Right cardiac atrium (tissue), 5 donors: ENCODE data around the gene UNC5B. TPM values are rescaled to one million over a fixed set of nuclear protein-coding genes. Genes with fewer than 3 reads are reported as not detected.
A peak's percentile ranks its signal among the peaks of the same experiment; 100 is the strongest.

Source experiments
- ATAC-seq, 2 donors: fragments of 200-7000 bp; cut with Tn5 transposase; one replicate each; pipeline versions ENCODE4 v1.8.0 to v1.9.1; 2020; ENCODE audit warnings: moderate library complexity in 2 of 2, mild to moderate bottlenecking in 1 of 2
- DNase-seq, 3 donors: peaks; one replicate each; pipeline ENCODE4 v3.0.0-alpha.2; 2020
- H3K27ac ChIP-seq: one replicate; pipeline ENCODE4 v1.5.1; 2013; ENCODE audit warnings: mild to moderate bottlenecking, low read length, control low read depth, moderate library complexity
- H3K27me3 ChIP-seq: one replicate; pipeline ENCODE4 v1.6.1; 2013; ENCODE audit not compliant: control insufficient read depth, insufficient read depth
- H3K4me1 ChIP-seq: one replicate; pipeline ENCODE4 v1.6.1; 2013; ENCODE audit warnings: low read length; ENCODE audit not compliant: control insufficient read depth, insufficient read depth
- H3K4me3 ChIP-seq: one replicate; pipeline ENCODE4 v1.5.1; 2013; ENCODE audit warnings: low read length, control low read depth
- H3K9me3 ChIP-seq: one replicate; pipeline ENCODE4 v1.6.1; 2013; ENCODE audit warnings: low read length; ENCODE audit not compliant: control insufficient read depth
- WGBS: extraction: QIAGEN DNeasy Blood & Tissue Kit; methylation state at CpG from one replicate; pipeline ENCODE4 v1.1.7; 2013; 5-methylcytosine and 5-hydroxymethylcytosine counted together
- intact Hi-C, 4 donors: fragments of 100-400 bp; cut with DNase I; formaldehyde crosslinking; loops; one replicate each; pipeline versions ENCODE4 v1.11.0 to v1.14.0; 2022 to 2023
- polyA plus RNA-seq: library from polyadenylated mRNA; stranded (reverse); fragments of 200-250 nt; gene quantifications from one replicate; pipeline ENCODE4 v1.2.3, GENCODE V29; 2013
- total RNA-seq, 4 donors: library from RNA; stranded (reverse); fragmentation: NEBNext Ultra II Directional; extraction: Animal tissue kit (Norgen Biotek cat#: 25700); gene quantifications; one replicate each; pipeline ENCODE4 v1.2.1, GENCODE V29; 2021
- donor health status: healthy with polysubstance abuse.
- donor health status: DM: no; HTN: yes; CAD: no.
- donor health status: DM: no; HTN: no; CAD: no.
- donor health status: DM: no; HTN: yes; CAD: no; lungs with severe emphysema.
- donor health status: DM: yes; HTN: yes; CAD: no.

Gene UNC5B
- total and polyA plus RNA-seq, 5 donors = 12.4 to 26.6 (median 22.4) TPM

GRCh38 chr10:71223347-71224058 is 11.1 kb downstream of the UNC5B start:
- no peak for ATAC-seq

DNA sequence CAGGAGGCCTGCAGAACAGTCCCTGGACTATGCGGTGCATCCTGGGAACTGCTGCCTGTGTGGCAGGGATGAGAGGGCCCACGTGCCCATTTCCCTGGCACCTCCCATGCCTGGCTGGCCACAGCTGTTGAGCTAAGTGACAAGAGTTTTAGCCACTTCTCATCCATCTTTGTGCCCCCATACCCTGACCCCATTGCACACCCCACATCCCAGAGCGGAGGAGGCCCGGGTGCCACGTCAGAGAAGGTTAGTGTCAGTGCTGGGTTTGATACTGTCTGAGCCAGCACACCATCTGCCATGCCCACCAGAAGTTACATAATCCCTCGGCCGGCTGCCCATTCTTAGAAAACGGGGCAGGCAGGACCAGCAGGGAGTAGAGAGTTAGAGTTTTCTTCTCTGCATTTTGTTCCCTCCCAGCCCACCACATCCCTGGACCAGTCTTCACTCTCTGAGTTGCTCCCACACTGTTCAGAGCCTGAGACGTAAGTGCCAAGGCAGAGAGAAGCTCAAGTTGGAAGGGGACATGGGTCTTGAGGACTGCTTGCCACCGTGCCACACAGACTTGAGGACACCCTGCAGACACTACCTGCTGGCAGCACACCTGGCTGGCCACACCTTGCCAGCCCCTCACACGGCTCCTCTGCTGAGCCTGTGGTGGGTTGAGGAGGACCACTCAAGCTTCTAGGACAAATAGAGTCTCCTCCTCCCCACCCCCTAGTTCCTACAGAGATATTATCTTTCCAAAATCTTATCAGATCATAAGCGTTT is 13.1 kb downstream of the UNC5B start:
- Histone ChIP-seq H3K9me3 (no peaks in the 10 kb centered on the region), H3K4me1 (peaks cover 22% of the 10 kb centered on the region), H3K4me3 (no peak overlapping the region), H3K27me3 (no peaks in the 10 kb centered on the region), H3K27ac (no peak overlapping the region)
- peak in 1 of 3 donors; percentile 67 for DNase-seq
- ATAC-seq = no peak
- WGBS = 64% methylated on average over 12 of the region's 12 CpGs
- intact Hi-C loops = no loop called here

More at GRCh38 chr10:71223347-71224058, 11.1 kb downstream of the UNC5B start:
- intact Hi-C loops = no loop called here
- Histone ChIP-seq H3K4me1 (peaks cover 13% of the 10 kb centered on the region), H3K27ac (no peak overlapping the region), H3K4me3 (no peak overlapping the region), H3K27me3 (no peaks in the 10 kb centered on the region), H3K9me3 (no peaks in the 10 kb centered on the region)
- 94% methylated on average over 4 of the region's 4 CpGs for WGBS
- peak in 1 of 3 donors; percentile 25 for DNase-seq

DNA sequence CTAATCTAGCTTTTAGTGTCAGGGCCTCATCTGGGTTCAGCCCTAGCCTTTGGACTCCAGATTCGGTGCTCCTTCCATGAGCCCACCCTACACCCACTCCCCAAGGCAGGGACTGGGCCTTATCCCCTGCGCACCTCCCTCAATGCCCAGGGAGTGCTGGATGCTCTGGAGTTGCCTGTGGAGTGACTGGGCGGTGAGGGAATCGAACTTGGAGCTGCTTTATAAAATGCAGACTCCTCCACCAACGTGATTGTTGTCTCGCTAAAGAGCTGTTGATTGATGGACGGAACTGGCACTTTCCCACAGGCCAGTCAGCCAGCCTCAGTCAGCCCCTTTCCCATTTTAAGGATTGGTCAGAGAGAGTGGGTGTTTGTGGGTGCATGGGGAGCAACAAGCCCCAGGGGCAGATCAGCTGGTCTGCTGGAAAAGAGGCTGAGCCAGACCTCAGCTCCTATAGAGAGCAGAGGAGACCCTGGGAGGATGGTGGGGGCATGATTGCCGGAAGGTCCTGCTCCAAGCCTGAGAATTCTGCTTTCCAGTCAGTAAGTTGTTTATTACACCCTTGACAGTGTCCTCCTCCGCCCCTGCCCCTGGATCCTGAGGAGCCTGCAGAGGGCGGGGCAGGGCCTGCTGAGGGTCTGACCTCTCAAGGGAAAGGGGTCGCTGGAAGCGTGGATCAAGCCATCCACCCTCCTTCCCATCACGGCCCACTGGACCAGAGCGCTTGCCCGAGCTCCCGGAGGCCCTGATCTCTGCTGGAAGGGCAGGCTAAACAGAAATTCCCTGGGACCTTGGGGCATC is 16.7 kb downstream of the UNC5B start:
- Histone ChIP-seq H3K9me3 (no peaks in the 10 kb centered on the region), H3K27ac (peak overlapping the region; percentile 33), H3K4me1 (peaks cover 38% of the 10 kb centered on the region), H3K27me3 (no peaks in the 10 kb centered on the region), H3K4me3 (no peak overlapping the region)
- WGBS = 67% methylated on average over 16 of the region's 16 CpGs
- no peak for ATAC-seq
- peak in 2 of 3 donors; percentile 55 to 75 for DNase-seq
- intact Hi-C loops = no loop called here

DNA sequence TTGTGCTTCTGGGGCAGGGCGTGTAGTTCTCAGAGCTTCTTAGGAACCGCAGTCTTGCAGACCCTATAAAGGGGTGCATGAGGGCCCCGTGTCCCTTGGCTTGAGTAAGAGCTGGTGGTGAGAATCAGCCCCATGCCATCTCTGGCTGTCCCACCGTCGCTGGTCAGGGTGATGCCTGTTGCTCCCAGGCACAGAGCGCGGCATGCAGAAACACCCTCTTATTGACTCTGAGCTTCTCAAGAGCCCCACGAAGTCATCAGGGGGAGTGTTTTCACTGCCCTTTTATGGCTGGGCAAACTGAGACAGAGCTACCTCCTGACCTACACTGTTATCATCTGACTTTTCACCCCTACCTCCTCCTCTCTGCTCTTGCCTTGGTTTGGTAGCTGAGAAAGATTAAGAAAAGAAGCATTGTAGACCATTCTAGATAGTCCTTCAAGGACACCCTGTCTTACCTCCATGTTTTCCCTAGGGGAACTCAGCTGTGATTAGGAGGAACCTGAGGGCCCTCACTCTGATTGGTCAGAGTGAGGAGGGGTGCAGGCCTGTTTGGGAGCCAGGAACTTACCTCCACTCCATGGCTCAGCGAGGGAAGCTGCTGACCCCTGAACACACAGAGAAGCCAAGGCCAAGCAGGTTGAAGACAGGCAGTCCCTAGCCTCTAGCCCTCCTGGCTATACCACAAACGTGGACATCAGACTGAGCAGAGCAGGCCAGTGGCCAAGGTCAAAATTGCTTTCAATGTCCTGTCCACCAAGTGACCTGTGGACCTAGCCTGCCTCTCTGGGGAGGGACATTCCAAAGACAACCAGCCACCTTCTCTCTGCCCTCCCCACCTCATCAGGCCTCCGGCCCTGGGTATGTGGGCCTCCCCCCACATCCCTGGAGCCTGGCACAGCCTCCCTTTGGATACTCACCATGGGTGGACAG is 17.6 kb downstream of the UNC5B start:
- intact Hi-C loops = no loop called here
- no peaks in the 10 kb centered on the region for H3K27me3 ChIP-seq
- no peaks in the 10 kb centered on the region for H3K9me3 ChIP-seq
- ATAC-seq = no peak
- peak in 2 of 3 donors; percentile 50 to 56 for DNase-seq
- WGBS = 63% methylated on average over 11 of the region's 11 CpGs
- peak overlapping the region; percentile 34 for H3K27ac ChIP-seq
- H3K4me3 ChIP-seq = no peak overlapping the region
- peaks cover 44% of the 10 kb centered on the region for H3K4me1 ChIP-seq

GRCh38 chr10:71230656-71231025 is 18.3 kb downstream of the UNC5B start:
- intact Hi-C loops = no loop called here
- DNase-seq (peak in 2 of 3 donors; percentile 10 to 35), ATAC-seq (peak in 1 of 2 donors; percentile 3)
- Histone ChIP-seq H3K27me3 (no peaks in the 10 kb centered on the region), H3K9me3 (no peaks in the 10 kb centered on the region), H3K4me3 (no peak overlapping the region), H3K4me1 (peaks cover 51% of the 10 kb centered on the region), H3K27ac (peak overlapping the region; percentile 6)
- WGBS = 48% methylated on average over 1 of the region's 1 CpG

DNA sequence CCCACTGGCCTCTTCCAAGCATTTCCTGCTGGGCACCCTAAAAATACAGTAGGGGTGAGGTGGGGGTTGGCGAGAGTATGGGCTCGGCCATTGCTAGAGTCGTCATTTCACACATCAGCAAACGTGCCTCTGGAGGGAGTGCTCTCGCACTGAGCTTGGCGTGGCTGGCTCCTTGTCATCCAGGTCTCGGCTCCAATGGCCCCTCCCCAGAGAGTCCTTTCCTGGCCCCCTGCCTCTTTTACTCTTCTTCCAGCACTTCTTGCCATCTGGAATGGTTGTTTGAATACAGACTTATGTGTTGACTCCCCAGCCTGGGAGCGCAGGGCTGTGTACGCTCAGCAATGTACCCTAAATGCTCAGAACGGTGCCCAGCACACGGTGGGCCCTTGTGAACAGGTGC is 18.8 kb downstream of the UNC5B start:
- H3K4me3 ChIP-seq = no peak overlapping the region
- no peaks in the 10 kb centered on the region for H3K9me3 ChIP-seq
- DNase-seq = peak in 2 of 3 donors; percentile 60 to 71
- peaks cover 55% of the 10 kb centered on the region for H3K4me1 ChIP-seq
- H3K27ac ChIP-seq = peak overlapping the region; percentile 6
- H3K27me3 ChIP-seq = no peaks in the 10 kb centered on the region
- ATAC-seq = no peak
- 62% methylated on average over 11 of the region's 11 CpGs for WGBS
- intact Hi-C loops = no loop called here

DNA sequence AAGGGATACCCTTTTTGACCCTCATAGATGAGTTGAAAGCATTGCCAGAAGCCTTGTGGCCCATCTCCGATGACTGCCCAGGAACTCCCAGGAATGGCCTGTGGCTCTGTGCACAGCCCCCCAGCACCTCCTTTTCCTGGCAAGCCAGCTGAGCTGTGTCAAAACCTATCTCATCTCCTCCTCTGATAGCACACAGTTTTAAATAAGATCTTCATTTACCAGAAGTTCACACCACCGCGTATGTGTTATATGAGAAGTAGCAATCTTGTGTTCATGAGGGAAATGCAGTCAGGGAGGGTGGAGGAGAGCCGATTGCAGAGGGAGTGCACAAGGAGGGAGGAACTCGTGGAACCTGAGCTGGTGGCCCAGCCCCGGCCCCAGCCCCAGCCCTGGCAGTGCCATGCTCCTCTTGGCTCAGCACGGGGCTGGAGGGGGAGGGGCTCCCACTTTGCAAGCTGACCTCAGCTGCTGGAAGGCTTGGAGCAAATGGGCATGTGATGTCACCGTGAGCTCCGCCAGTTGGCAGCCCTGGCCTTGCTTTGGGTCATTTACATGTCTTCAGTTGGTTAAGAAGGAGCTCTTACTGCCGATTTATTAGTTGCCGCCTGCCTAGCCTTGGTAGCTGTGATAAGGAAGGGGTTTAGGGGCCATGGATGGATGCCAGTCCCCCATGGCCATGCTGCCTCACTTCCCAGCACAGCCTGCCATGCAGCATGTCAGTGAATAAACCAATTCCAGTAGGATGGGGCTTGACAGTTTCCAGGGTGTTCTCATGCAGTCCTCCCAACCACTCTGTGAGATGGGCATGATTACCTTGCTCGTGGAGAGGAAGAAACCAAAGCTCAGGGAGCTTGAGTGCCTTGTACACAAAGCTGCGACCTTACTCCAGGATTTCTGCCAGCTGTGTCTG is 20.0 kb downstream of the UNC5B start:
- Histone ChIP-seq H3K4me3 (no peak overlapping the region), H3K27me3 (no peaks in the 10 kb centered on the region), H3K27ac (peak overlapping the region; percentile 95), H3K9me3 (no peaks in the 10 kb centered on the region), H3K4me1 (peaks cover 61% of the 10 kb centered on the region)
- DNase-seq (peak; percentile 86 to 94 (median 94)), ATAC-seq (peak; percentile 53 to 57)
- 41% methylated on average over 13 of the region's 13 CpGs for WGBS
- intact Hi-C loops = no loop called here

- H3K4me3 ChIP-seq = no peak overlapping the region
- DNase-seq (peak; percentile 15 to 68 (median 52)), ATAC-seq (no peak)
- H3K27me3 ChIP-seq = no peaks in the 10 kb centered on the region
- no peaks in the 10 kb centered on the region for H3K9me3 ChIP-seq
- 33% methylated on average over 3 of the region's 3 CpGs for WGBS
- peak overlapping the region; percentile 95 for H3K27ac ChIP-seq
- intact Hi-C loops = no loop called here
- peaks cover 61% of the 10 kb centered on the region for H3K4me1 ChIP-seq
These were observed 21.1 kb downstream of the UNC5B start for GRCh38 chr10:71233482-71233892.

- intact Hi-C loops = no loop called here
- peaks cover 64% of the 10 kb centered on the region for H3K4me1 ChIP-seq
- no peaks in the 10 kb centered on the region for H3K27me3 ChIP-seq
- no peak for ATAC-seq
- no peaks in the 10 kb centered on the region for H3K9me3 ChIP-seq
- 41% methylated on average over 10 of the region's 10 CpGs for WGBS
- peak; percentile 16 to 78 (median 76) for DNase-seq
- H3K27ac ChIP-seq = peak overlapping the region; percentile 54
- no peak overlapping the region for H3K4me3 ChIP-seq
These were observed 21.9 kb downstream of the UNC5B start for GRCh38 chr10:71234004-71234894.
